GM12874 (cell line): ENCODE data around the gene MXI1.

Experiments
- CTCF ChIP-seq: IDR thresholded peaks from 2 replicates; pipeline ENCODE4 v1.5.1; 2011; ENCODE audit warnings: low read depth, mild to moderate bottlenecking, control low read depth, low read length, moderate library complexity; ENCODE audit not compliant: insufficient read depth

The MXI1 gene

GRCh38 chr10:110207011-110207804, at the start of gene MXI1:
Gene MXI1, plus strand, starts transcription at chr10:110207605. Its CDS starts 204 bp downstream, at chr10:110207809.
- no peak for TF ChIP-seq CTCF

GRCh38 chr10:110158051-110159005, 49.1 kb upstream of the MXI1 start:
- TF ChIP-seq CTCF = no peak

GRCh38 chr10:110160081-110160480, 47.3 kb upstream of the MXI1 start:
- no peak for TF ChIP-seq CTCF

GRCh38 chr10:110160522-110160921, 46.9 kb upstream of the MXI1 start:
- TF ChIP-seq CTCF = no peak

GRCh38 chr10:110162741-110163145, 44.7 kb upstream of the MXI1 start:
- no peak for TF ChIP-seq CTCF

- no peak for TF ChIP-seq CTCF
These were observed 44.1 kb upstream of the MXI1 start for GRCh38 chr10:110163192-110163773.

- no peak for TF ChIP-seq CTCF
These were observed 43.6 kb upstream of the MXI1 start for GRCh38 chr10:110163841-110164240.
